Left ventricle myocardium inferior (tissue), 1 donor: ENCODE data around the gene SLC13A2. TPM values are rescaled to one million over a fixed set of nuclear protein-coding genes. Genes with fewer than 3 reads are reported as not detected.

Experiments used
- DNase-seq: peaks from one replicate; pipeline ENCODE4 v3.0.0-alpha.2; 2020
- H3K27ac ChIP-seq: fragments of 200-600 bp; replicated peaks from 2 replicates; pipeline ENCODE4 v1.8.0; 2021
- H3K27me3 ChIP-seq: fragments of 200-600 bp; 2 replicates; pipeline ENCODE4 v1.8.0; 2021; ENCODE audit warnings: low read depth
- H3K36me3 ChIP-seq: fragments of 200-600 bp; 2 replicates; pipeline ENCODE4 v1.8.0; 2021
- H3K4me1 ChIP-seq: fragments of 200-600 bp; 2 replicates; pipeline ENCODE4 v1.8.0; 2021
- H3K4me3 ChIP-seq: fragments of 200-600 bp; 2 replicates; pipeline ENCODE4 v1.8.0; 2021; ENCODE audit warnings: mild to moderate bottlenecking, moderate library complexity
- H3K9me3 ChIP-seq: fragments of 200-600 bp; replicated peaks from 2 replicates; pipeline ENCODE4 v1.8.0; 2021
- intact Hi-C: fragments of 100-400 bp; cut with micrococcal nuclease; formaldehyde crosslinking; loops from one replicate; pipeline ENCODE4 v1.11.0; 2022
- total RNA-seq: library from RNA; stranded (reverse); fragmentation: NEBNext Ultra II Directional; extraction: Animal tissue kit (Norgen Biotek cat#: 25700); gene quantifications from one replicate; pipeline ENCODE4 v1.2.1, GENCODE V29; 2021
- TF ChIP-seq, protein P1 (sequence below): fragments of 200-600 bp; IDR thresholded peaks from 2 replicates; pipeline ENCODE4 v1.8.0; 2021; ENCODE audit warnings: antibody characterized with exemption, mild to moderate bottlenecking, borderline replicate concordance
- donor health status: DM: no; HTN: yes; CAD: no; lungs with severe emphysema.

Gene SLC13A2
- total RNA-seq, 1 donor from 2014 or later: not detected

DNA sequence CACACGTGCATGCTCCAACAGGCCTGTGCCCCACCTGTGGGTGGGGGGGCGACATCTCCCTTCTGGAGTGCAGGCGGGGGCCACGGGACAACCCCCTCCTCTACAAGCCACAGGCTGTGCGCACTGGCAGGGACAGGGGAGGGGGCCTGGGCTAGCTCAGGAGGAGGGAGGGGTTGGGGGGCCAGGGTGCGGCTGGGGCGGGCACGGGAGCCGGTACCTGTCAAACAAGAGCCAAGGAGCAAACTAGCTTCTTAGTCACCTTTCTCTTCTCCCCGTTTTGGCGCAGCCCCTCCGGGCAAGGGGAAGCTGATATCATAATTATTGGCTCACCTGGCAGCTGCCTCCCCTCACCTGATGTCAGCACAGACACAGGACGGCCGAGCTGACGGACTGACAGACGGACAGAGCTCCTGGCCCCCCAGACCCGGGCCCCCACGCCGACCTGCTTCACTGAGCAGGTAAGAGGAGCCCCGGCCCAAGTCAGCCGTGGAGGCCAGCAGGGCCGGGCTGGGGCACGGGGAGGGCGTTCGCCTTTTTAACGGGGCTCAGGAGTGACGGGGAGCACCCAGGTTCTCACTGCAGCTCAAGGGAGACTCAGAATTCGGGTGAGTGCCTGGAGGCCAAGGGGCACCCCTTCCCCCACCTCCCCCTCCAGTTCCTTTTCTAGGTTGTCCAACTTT, 32.7 kb downstream of the SLC13A2 start, which contains the start of gene FOXN1:
Gene FOXN1 (plus strand): TSS at position 363 of the 680 bp plus-strand sequence. CDS start 17,622 bp downstream, outside the sequence.
- peaks cover 67% of the 10 kb centered on the region for H3K27me3 ChIP-seq
- H3K9me3 ChIP-seq: no peaks in the 10 kb centered on the region
- intact Hi-C loops: no loop called here
- no peak for DNase-seq
- no peaks in the 10 kb centered on the region for H3K36me3 ChIP-seq
- no peak within 1 kb of the TSS for H3K4me3 ChIP-seq
- H3K27ac ChIP-seq: no peak within 1 kb of the TSS
- TF ChIP-seq, protein P1, sequence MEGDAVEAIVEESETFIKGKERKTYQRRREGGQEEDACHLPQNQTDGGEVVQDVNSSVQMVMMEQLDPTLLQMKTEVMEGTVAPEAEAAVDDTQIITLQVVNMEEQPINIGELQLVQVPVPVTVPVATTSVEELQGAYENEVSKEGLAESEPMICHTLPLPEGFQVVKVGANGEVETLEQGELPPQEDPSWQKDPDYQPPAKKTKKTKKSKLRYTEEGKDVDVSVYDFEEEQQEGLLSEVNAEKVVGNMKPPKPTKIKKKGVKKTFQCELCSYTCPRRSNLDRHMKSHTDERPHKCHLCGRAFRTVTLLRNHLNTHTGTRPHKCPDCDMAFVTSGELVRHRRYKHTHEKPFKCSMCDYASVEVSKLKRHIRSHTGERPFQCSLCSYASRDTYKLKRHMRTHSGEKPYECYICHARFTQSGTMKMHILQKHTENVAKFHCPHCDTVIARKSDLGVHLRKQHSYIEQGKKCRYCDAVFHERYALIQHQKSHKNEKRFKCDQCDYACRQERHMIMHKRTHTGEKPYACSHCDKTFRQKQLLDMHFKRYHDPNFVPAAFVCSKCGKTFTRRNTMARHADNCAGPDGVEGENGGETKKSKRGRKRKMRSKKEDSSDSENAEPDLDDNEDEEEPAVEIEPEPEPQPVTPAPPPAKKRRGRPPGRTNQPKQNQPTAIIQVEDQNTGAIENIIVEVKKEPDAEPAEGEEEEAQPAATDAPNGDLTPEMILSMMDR: no peak
- peaks cover 6% of the 10 kb centered on the region for H3K4me1 ChIP-seq

DNA sequence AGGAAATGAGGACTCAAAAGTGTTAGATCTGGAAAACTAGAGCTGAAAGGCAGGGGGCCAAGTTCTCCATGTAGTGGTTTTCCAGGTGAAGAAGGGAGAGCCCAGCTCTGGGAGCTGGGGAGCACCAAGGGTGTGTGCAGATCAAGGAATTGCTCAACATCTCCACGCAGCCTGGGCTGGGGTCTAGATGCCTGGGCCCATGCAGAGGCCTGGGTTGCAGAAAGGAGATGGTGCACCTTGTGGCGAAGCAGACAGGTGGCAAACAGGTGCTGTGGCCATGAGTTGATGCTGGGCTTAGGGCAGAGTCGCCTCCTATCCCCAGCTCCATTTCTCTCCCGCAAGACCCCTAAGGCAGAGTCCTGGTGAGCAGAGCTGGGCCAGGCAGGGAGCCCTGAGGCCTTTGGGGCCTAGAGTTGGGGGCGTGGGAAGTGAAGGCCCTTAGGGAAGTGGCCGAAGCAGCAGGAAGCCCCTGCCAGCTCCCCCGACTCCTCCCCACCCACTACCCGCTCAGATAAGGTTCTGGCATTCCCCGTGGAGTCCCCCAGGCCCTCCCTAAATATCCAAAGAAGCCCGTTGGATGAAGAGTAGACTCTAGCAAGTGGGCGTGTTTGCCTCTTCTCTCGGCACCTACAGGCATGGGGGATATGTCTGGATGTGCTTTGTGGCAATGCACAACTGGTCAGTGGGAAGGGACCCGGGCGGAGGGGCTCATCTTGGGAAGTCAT, 33.5 kb downstream of the SLC13A2 start:
- Histone ChIP-seq H3K36me3 (no peaks in the 10 kb centered on the region), H3K27me3 (peaks cover 75% of the 10 kb centered on the region), H3K9me3 (no peaks in the 10 kb centered on the region), H3K4me3 (no peak overlapping the region), H3K4me1 (no peaks in the 10 kb centered on the region), H3K27ac (no peak overlapping the region)
- TF ChIP-seq, protein P1: no peak
- no peak for DNase-seq
- intact Hi-C loops: no loop called here

DNA sequence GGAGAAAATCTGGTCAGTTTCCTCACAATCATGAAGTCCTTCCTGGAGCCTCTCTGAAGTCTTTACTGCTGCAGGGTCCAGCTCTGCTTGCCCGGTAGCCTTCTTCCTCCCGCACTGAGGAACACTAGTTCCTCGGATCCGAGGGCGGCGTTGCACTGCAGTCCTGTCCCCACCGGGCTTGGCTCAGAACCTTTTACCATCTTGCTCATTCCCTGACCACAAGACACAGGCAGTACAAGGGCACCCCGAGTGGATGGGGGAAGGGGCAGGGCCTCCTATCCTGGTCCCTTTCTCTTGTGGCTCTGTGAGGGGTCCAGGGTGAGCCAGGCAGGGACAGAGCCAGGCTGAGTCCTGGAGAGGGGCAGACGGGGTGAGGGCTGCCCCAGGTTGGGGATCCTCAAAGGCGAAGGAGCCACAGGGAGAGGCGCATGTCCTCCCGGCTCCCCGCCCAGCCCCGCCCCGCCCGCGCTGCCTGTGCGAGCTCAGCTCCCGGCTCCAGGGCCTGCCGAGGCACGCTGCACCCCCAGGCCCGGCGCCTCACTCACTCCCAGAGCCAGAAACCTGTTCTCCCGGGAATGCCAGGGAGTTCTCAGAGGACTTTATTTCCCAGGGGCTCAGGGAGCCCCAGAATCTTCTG, 34.2 kb downstream of the SLC13A2 start:
- TF ChIP-seq, protein P1: no peak
- no peaks in the 10 kb centered on the region for H3K4me1 ChIP-seq
- H3K9me3 ChIP-seq: no peaks in the 10 kb centered on the region
- DNase-seq: no peak
- no peak overlapping the region for H3K4me3 ChIP-seq
- intact Hi-C loops: no loop called here
- H3K27ac ChIP-seq: no peak overlapping the region
- H3K27me3 ChIP-seq: peaks cover 82% of the 10 kb centered on the region
- H3K36me3 ChIP-seq: no peaks in the 10 kb centered on the region

DNA sequence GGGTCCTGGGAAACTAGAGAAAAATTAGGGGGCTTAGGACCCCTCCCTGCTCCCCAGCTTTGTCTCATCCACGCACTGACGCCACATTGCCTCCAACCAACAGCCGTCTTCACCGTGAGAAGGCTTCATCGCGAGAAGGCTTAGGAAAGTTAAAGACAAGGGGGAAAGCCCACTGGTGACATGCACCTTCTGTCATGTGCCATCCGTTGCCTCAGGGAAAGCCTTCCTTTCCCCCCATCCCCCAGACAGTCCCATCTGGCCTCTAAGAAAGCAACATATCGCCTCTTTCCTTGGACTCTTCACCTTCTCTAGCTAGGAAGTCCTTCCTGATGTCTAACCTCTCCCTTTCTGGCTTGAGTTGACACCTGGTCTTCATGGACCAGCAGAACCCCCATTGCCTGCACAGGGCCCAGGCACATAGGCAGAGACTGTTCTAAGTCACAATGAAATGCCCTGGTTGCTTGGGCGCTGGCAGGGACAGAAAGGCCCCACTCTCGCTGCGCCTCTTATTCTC, 34.8 kb downstream of the SLC13A2 start:
- DNase-seq: no peak
- intact Hi-C loops: no loop called here
- peaks cover 88% of the 10 kb centered on the region for H3K27me3 ChIP-seq
- no peak overlapping the region for H3K27ac ChIP-seq
- H3K4me3 ChIP-seq: no peak overlapping the region
- no peaks in the 10 kb centered on the region for H3K4me1 ChIP-seq
- no peaks in the 10 kb centered on the region for H3K36me3 ChIP-seq
- no peaks in the 10 kb centered on the region for H3K9me3 ChIP-seq
- TF ChIP-seq, protein P1: no peak

DNA sequence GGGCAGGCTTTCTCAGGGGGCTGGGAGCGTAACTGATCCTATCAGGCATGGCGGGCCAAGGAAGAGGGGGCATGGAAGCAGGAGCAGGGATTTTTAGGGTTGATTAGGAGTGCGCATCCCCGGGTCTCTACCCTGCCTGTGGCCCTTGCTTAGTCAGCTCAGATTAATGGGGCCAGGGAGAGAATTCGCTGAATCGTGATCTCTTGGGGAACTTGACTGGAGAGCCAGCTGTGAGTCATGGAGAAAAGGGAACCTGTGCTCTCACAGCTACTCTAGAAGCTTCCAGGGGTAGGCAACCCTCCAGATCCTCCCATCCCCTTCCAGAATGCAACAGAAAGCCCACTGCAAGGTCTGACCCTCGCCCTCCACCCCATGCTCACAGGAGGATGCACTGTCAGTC, 36.3 kb downstream of the SLC13A2 start:
- Histone ChIP-seq H3K36me3 (no peaks in the 10 kb centered on the region), H3K27ac (no peak overlapping the region), H3K9me3 (no peaks in the 10 kb centered on the region), H3K27me3 (peaks cover 98% of the 10 kb centered on the region), H3K4me3 (no peak overlapping the region), H3K4me1 (no peaks in the 10 kb centered on the region)
- TF ChIP-seq, protein P1: no peak
- DNase-seq: no peak
- intact Hi-C loops: no loop called here
